Right atrium auricular region (tissue), 2 donors: Measurements from ENCODE around the gene ZHX3. TPM values are rescaled to one million over a fixed set of nuclear protein-coding genes. Genes with fewer than 3 reads are reported as not detected.

Experiments
- DNase-seq: peaks from one replicate; pipeline ENCODE4 v3.0.0-alpha.2; 2019; ENCODE audit warnings: low spot score
- H3K27ac ChIP-seq, 2 donors: fragments of 200-600 bp; sonication (generic); 1 replicate in 1 of 2; 2 replicates in 1 of 2; pipeline ENCODE4 v1.5.1; 2016 to 2019
- H3K27me3 ChIP-seq, 2 donors: fragments of 200-600 bp; sonication (generic); one replicate each; pipeline versions ENCODE4 v1.5.1 to v1.6.0; 2017 to 2019
- H3K36me3 ChIP-seq: fragments of 200-600 bp; sonication (generic); one replicate; pipeline ENCODE4 v1.5.1; 2016
- H3K4me1 ChIP-seq, 2 donors: fragments of 200-600 bp; sonication (generic); one replicate each; pipeline versions ENCODE4 v1.5.1 to v1.6.0; 2017 to 2019
- H3K4me3 ChIP-seq, 2 donors: fragments of 200-600 bp; sonication (generic); 1 replicate in 1 of 2; 2 replicates in 1 of 2; pipeline ENCODE4 v1.5.1; 2017 to 2019; ENCODE audit warnings: mild to moderate bottlenecking in 1 of 2, moderate library complexity in 1 of 2
- H3K9me3 ChIP-seq, 2 donors: fragments of 200-600 bp; sonication (generic); one replicate each; pipeline ENCODE4 v1.5.1; 2019
- total RNA-seq, 2 donors: library from RNA; depleted of rRNA; stranded (reverse); fragments of >200 nt; gene quantifications; one replicate each; pipeline ENCODE4 v1.1.0, GENCODE V29; 2016
- TF ChIP-seq, protein P1 (sequence below), 2 donors: fragments of 200-600 bp; sonication (generic); IDR thresholded peaks; one replicate each; pipeline ENCODE4 v1.5.1; 2019; ENCODE audit warnings: antibody characterized with exemption in 2 of 2

ZHX3 gene
- total RNA-seq, 2 donors from 2014 or later: 23.8 to 25.7 TPM

DNA sequence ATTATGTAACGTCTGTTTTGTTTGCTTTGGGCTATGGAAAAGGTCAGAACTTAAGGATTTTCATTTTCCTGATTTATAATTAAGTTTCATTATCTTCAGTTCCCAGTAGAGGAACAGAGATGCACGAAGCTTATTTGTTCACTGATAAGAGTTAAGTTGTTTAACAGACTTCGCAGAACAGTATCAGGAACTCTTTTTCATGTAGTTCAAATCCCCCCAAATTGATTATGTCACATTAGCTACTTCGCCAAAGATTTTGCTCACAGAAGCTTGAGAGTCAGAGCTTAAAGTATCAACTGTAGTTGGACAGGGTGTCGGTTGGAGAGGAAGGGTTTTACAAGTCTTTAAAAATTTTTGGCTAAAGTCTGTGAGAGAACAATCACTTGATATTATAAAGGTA lies 43.4 kb downstream of the ZHX3 start:
- peaks cover 0 to 41% of the 10 kb centered on the region in 2 donors for H3K4me1 ChIP-seq
- H3K4me3 ChIP-seq: no peak overlapping the region
- H3K27ac ChIP-seq: peak overlapping the region in 1 of 2 donors; percentile 39
- TF ChIP-seq, protein P1, sequence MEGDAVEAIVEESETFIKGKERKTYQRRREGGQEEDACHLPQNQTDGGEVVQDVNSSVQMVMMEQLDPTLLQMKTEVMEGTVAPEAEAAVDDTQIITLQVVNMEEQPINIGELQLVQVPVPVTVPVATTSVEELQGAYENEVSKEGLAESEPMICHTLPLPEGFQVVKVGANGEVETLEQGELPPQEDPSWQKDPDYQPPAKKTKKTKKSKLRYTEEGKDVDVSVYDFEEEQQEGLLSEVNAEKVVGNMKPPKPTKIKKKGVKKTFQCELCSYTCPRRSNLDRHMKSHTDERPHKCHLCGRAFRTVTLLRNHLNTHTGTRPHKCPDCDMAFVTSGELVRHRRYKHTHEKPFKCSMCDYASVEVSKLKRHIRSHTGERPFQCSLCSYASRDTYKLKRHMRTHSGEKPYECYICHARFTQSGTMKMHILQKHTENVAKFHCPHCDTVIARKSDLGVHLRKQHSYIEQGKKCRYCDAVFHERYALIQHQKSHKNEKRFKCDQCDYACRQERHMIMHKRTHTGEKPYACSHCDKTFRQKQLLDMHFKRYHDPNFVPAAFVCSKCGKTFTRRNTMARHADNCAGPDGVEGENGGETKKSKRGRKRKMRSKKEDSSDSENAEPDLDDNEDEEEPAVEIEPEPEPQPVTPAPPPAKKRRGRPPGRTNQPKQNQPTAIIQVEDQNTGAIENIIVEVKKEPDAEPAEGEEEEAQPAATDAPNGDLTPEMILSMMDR (IDR thresholded peaks at IDR 0.05): no peak
- H3K27me3 ChIP-seq: no peaks in the 10 kb centered on the region
- no peaks in the 10 kb centered on the region for H3K36me3 ChIP-seq
- DNase-seq: no peak
- H3K9me3 ChIP-seq: no peaks in the 10 kb centered on the region

DNA sequence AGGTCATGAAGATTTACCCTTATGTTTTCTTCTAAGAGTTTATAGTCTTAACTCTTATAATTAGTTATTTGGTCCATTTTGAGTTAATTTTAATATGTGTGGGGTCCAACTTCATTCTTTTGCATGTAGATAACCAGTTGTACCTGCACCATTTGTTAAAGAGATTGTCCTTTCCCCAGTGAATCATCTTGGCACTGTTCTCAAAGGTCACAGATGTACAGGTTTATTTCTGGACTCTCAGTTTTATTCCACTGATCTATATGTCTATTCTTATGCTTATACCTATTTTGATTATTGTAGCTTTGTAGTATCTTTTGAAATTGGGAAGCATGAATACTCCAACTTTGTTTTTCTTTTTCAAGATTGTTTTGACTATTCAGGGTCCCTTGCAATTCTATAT lies 44.1 kb downstream of the ZHX3 start:
- Histone ChIP-seq H3K36me3 (no peaks in the 10 kb centered on the region), H3K9me3 (no peaks in the 10 kb centered on the region), H3K4me1 (peaks cover 0 to 44% of the 10 kb centered on the region in 2 donors), H3K27me3 (no peaks in the 10 kb centered on the region), H3K4me3 (no peak overlapping the region), H3K27ac (no peak overlapping the region)
- DNase-seq: no peak
- TF ChIP-seq, protein P1 (IDR thresholded peaks at IDR 0.05): no peak

DNA sequence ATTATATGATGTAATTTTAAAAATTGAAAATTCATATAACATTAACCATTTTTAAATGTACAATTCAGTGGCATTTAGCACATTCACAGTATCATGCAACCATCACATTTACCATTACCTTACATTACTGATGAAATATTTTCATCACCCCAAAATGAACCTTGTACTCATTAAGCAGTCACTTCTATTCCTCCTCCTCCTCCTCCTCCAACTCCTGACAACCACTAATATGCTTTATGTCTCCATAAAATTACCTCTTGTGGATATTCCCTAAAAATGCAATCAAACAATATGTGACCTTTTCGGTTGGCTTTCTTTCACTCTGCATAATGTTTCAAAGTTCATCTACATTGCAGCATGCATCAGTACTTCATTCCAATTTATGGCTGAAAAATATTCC lies 45.2 kb downstream of the ZHX3 start:
- Histone ChIP-seq H3K9me3 (no peaks in the 10 kb centered on the region), H3K27me3 (no peaks in the 10 kb centered on the region), H3K4me3 (no peak overlapping the region), H3K36me3 (peaks cover 7% of the 10 kb centered on the region), H3K27ac (peak overlapping the region in 1 of 2 donors; percentile 21), H3K4me1 (peaks cover 0 to 44% of the 10 kb centered on the region in 2 donors)
- no peak for DNase-seq
- TF ChIP-seq, protein P1 (IDR thresholded peaks at IDR 0.05): no peak

DNA sequence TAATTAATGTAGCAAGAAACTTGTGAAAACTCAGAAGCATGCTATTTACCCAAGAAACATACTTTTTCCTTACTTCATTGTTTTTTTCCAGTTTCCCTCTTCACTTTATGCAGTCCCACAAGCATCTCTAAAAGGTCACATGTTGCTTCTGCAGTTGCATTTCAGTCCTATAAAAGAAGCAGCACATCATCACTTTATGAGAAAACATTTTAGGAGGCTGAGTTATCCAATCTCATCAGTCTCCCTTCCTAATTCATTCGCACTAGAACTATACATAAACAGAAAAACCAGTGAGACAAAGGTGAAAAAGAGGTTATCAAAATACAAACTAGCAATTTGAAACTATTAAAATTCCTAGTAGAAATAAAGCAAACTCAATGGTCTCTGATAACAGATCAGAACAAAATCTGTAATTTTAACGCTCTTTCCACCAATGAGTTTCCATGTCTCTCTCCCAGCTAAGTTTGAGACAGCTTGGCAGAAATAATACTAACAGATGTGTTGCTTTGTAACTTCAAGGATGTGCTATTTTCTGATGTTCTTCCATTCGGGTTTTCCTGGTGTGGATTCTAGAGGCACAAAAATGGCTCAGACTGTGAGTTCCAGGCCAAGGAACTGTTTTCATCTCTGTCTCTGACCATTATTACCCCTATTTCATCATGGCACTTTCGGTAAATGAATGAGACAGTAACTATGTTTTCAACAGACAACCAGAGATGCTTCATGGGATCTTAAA lies 48.4 kb downstream of the ZHX3 start:
- TF ChIP-seq, protein P1 (IDR thresholded peaks at IDR 0.05): no peak
- Histone ChIP-seq H3K4me1 (peaks cover 0 to 20% of the 10 kb centered on the region in 2 donors), H3K27me3 (no peaks in the 10 kb centered on the region), H3K36me3 (peaks cover 17% of the 10 kb centered on the region), H3K9me3 (no peaks in the 10 kb centered on the region), H3K4me3 (no peak overlapping the region), H3K27ac (peak overlapping the region in 1 of 2 donors; percentile 24)
- no peak for DNase-seq

DNA sequence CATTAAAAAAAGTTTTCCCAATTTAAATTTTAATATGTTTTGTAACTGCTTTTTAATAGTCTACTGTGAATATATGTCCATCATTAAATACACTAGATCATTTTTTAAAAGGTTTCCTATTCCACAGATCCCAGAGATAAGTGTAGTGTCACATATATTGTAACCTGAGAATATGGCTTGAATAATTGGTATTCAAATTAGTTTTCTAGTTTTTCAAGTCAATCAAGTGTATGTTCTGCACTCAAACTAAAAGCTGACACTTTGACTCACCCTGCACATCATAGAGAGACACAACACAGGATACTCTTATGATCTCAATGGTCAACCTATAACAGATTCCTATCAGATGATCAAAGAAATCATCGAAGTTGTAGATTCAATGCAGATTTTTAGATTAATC lies 49.1 kb downstream of the ZHX3 start:
- H3K9me3 ChIP-seq: no peaks in the 10 kb centered on the region
- no peaks in the 10 kb centered on the region for H3K27me3 ChIP-seq
- DNase-seq: no peak
- H3K4me3 ChIP-seq: no peak overlapping the region
- H3K4me1 ChIP-seq: peaks cover 0 to 16% of the 10 kb centered on the region in 2 donors
- TF ChIP-seq, protein P1 (IDR thresholded peaks at IDR 0.05): no peak
- H3K27ac ChIP-seq: peak overlapping the region in 1 of 2 donors; percentile 24
- H3K36me3 ChIP-seq: peaks cover 17% of the 10 kb centered on the region

DNA sequence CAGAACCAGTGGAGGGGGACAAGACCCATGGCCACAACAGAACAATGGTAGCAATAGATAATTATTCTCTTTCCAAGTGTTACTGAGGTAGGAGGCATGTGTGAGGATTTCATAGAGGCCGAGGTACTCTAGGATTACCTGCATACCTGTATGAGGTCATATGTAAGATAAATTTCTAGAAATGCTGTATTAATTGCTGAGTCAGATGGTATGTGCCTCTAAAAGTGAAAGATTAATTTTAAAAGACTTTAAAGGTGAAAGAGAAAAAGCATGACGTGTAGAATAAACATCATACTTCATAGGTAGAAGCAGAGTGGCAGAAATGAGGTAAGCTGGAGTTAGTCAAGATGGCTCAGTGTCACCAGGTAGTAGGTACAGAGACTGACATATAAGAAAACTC lies 51.6 kb downstream of the ZHX3 start:
- no peak for DNase-seq
- H3K9me3 ChIP-seq: no peaks in the 10 kb centered on the region
- H3K27me3 ChIP-seq: no peaks in the 10 kb centered on the region
- peaks cover 17% of the 10 kb centered on the region for H3K36me3 ChIP-seq
- TF ChIP-seq, protein P1 (IDR thresholded peaks at IDR 0.05): no peak
- peaks cover 0 to 21% of the 10 kb centered on the region in 2 donors for H3K4me1 ChIP-seq
- H3K27ac ChIP-seq: no peak overlapping the region
- no peak overlapping the region for H3K4me3 ChIP-seq
